C4-2B (cell line): ENCODE results near the gene UBE2A.

ENCODE experiments used
- CTCF ChIP-seq: fragments of 450-650 bp; conservative IDR thresholded peaks from 2 replicates; pipeline ENCODE4 v1.5.1; 2017; ENCODE audit warnings: mild to moderate bottlenecking
- ZFX ChIP-seq: fragments of 450-650 bp; IDR thresholded peaks from 2 replicates; pipeline ENCODE4 v1.6.1; 2017

GRCh38 chrX:119529345-119530276, 44.8 kb upstream of the UBE2A start:
- TF ChIP-seq CTCF: no peak
- TF ChIP-seq ZFX: no peak
